GM06990 (cell line): ENCODE data around the gene ST6GALNAC4.

ENCODE experiments used
- DNase-seq: peaks from one replicate; pipeline ENCODE4 v3.0.0-alpha.2; 2011; ENCODE audit not compliant: insufficient read length; ENCODE audit errors: extremely low read depth
- H3K27me3 ChIP-seq: replicated peaks from 2 replicates; pipeline ENCODE4 v1.6.0; 2011; ENCODE audit warnings: low read length; ENCODE audit not compliant: control insufficient read depth, insufficient read depth
- H3K36me3 ChIP-seq: 2 replicates; pipeline ENCODE4 v1.5.1; 2011; ENCODE audit warnings: low read length; ENCODE audit not compliant: control insufficient read depth, insufficient read depth
- H3K4me3 ChIP-seq: replicated peaks from 2 replicates; pipeline ENCODE4 v1.5.1; 2011; ENCODE audit warnings: low read depth, mild to moderate bottlenecking, control low read depth, low read length
- TF ChIP-seq, protein P1 (sequence below): IDR thresholded peaks from 2 replicates; pipeline ENCODE4 v1.5.1; 2011; ENCODE audit warnings: low read length, control low read depth, mild to moderate bottlenecking, inconsistent platforms; ENCODE audit not compliant: insufficient read depth, poor library complexity, severe bottlenecking

ST6GALNAC4 gene

DNA sequence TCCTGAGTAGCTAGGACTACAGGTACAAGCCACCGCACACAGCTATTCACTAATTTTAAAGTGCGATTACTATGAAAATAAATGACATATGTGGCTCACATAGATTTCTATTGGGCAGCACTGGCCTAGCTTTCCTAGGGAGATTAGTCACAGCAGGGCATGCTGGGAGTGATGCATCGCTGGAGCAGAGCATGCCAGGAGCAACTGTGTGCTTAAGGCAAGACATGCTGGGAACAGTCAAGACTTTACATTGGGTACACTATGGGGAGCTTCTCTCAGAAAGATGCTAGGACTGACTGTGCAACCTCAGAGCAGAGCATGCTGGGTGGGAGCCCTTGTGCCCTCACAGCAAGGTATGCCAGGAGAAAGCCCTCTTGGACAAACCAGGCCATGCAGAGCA is 26.8 kb downstream of the ST6GALNAC4 start:
- TF ChIP-seq, protein P1, sequence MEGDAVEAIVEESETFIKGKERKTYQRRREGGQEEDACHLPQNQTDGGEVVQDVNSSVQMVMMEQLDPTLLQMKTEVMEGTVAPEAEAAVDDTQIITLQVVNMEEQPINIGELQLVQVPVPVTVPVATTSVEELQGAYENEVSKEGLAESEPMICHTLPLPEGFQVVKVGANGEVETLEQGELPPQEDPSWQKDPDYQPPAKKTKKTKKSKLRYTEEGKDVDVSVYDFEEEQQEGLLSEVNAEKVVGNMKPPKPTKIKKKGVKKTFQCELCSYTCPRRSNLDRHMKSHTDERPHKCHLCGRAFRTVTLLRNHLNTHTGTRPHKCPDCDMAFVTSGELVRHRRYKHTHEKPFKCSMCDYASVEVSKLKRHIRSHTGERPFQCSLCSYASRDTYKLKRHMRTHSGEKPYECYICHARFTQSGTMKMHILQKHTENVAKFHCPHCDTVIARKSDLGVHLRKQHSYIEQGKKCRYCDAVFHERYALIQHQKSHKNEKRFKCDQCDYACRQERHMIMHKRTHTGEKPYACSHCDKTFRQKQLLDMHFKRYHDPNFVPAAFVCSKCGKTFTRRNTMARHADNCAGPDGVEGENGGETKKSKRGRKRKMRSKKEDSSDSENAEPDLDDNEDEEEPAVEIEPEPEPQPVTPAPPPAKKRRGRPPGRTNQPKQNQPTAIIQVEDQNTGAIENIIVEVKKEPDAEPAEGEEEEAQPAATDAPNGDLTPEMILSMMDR = no peak
- DNase-seq = no peak
- Histone ChIP-seq H3K27me3 (no peaks in the 10 kb centered on the region), H3K36me3 (peaks cover 33% of the 10 kb centered on the region), H3K4me3 (no peak overlapping the region)

DNA sequence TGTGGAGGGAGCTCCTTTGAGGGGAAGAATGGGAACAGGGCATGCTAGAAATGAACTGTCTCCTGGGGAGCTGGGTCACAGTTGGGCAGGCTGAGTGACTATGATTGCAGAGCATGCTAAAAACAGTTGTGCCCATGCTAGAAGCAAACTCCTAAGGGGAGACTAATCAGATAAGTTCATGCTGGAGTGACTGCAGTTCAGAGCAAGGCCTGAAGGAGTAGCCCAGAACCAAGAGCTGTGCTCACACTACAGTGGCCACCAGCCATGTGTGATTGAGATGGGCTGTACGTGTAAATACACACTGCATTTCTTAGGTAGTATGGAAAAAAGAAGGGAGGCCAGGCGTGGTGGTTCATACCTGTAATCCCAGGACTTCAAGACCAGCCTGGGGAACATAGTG is 29.0 kb downstream of the ST6GALNAC4 start:
- H3K36me3 ChIP-seq = peaks cover 14% of the 10 kb centered on the region
- TF ChIP-seq, protein P1 = no peak
- DNase-seq = no peak
- no peaks in the 10 kb centered on the region for H3K27me3 ChIP-seq
- no peak overlapping the region for H3K4me3 ChIP-seq

DNA sequence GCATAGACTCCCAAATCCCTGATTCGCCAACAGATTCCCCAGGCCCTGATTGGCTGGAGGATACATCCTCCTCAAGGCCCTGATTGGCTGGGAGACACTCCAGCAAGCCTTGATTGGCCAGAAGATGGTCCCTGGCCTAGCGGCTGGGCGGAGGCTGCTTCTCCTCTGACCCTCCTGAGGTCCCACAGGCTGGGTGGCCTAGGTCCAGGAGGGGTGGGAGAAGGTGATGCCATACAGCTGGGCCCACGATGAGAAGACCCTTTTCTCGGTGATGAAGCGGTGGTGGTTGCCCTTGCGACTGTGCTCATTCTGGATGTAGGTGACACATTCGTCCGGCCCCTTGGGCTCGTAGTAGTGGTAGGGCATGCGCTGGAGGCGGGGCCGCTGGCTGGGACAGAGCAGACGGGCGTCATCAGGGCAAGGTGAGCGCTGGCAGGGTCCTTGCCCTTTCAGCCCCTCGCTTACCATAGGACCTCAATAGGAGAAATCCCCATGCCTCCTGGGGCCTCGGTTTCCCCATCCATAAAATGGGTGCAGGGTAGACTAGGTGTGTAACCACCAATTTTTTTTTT is 30.4 kb downstream of the ST6GALNAC4 start:
- peak; percentile 8 for DNase-seq
- H3K36me3 ChIP-seq = peaks cover 12% of the 10 kb centered on the region
- TF ChIP-seq, protein P1 = no peak
- no peaks in the 10 kb centered on the region for H3K27me3 ChIP-seq
- H3K4me3 ChIP-seq = no peak overlapping the region

DNA sequence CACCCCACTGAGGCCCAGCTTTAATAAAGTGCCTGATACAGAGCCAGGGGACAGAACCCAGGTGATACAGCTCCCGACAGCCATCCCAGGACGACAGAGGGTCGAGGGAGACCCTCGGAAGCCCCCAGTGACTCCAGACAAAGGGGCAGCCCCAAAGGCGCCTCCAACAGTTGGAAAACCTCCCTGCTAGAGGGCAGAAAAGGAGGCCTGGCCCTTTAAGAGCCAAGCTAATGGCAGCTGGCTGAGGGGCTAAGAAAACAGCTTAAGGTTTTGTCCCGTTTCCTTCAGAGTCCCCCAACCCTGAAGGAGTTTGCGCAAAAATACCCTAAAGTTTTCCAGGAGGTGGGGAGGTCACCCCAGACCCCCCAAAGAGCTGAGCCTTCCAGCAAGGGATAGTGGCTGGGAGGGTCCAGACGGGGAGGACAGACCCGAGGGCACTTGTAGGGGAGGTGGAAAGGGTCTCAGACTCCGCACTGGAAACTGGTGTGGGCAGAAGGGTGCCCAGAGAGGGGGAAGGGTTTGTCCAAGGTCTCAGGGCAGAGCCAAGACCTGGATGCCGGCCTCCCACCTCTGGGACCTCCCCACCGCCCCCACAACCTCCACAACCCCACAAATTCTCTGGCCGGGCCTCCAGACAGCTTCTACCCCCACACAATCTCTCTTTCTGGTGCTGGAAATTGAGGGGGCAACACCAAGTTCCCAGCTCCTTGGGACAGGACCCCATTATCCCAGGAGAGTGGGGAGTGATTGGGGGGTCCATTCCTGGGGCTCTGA is 31.1 kb downstream of the ST6GALNAC4 start:
- DNase-seq = no peak
- TF ChIP-seq, protein P1 = no peak
- H3K27me3 ChIP-seq = no peaks in the 10 kb centered on the region
- H3K36me3 ChIP-seq = peaks cover 12% of the 10 kb centered on the region
- no peak overlapping the region for H3K4me3 ChIP-seq

DNA sequence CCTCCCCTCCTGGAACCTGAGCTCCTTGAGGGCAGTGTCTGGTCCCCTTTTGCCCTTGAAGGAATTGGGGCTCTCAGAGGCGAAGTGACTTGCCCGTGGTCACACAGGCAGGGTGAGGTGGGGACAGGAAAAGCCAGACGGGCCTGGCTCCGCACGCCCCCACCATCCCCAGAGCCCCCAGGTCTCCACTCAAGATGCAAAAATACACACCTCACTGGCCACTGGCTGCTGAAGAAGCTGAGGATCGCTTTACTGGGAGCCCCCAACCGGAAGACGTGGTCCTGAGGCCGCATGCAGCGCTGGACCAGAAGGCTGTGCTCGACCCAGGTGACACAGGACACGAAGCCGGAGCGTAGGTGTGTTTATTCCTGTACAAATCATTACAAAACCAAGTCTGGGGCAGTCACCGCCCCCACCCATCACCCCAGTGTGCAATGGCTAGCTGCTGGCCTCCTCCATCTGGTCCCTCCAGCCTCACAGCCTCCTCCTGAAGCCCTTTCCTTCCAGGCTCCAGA is 31.8 kb downstream of the ST6GALNAC4 start:
- Histone ChIP-seq H3K27me3 (no peaks in the 10 kb centered on the region), H3K4me3 (no peak overlapping the region), H3K36me3 (peaks cover 8% of the 10 kb centered on the region)
- no peak for DNase-seq
- TF ChIP-seq, protein P1 = no peak
